Measurements from ENCODE around the gene KDM4E. TPM values are rescaled to one million over a fixed set of nuclear protein-coding genes. Genes with fewer than 3 reads are reported as not detected.
"Not testable (repeated sequence)": the region's sequence is repeated elsewhere in the genome, so short reads cannot be mapped to it uniquely, and the experiment has no call there.

Gene KDM4E
- total RNA-seq = not detected

DNA sequence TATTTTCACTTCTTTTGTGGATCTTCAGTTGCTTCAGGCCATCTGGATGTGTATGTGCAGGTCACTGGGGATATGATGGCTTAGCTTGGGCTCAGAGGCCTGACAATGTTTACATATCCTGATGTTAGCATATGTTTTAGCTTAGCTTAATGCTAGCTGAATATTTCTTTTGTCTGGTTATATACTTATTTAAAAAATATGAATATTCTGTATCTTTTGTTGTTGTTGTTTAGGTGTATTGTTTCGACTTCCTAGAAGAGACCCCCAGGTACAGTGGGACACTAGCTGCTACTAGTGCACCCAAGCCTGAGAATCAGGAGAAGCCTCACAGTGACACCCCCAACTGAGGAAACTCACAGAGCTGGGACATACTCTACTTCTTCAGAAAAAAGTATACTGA is at the start of gene KDM4E:
Gene KDM4E, plus strand, starts transcription at position 301 of the 400 bp plus-strand sequence. CDS start 300 bp downstream, outside the sequence.
- intact Hi-C loops (cut with micrococcal nuclease) = no loop called here
- Mint-ChIP-seq H3K4me1 (ENCODE audit: low read depth) (no peaks in the 10 kb centered on the region), H3K27ac (no peak within 1 kb of the TSS), H3K36me3 (no peaks in the 10 kb centered on the region), H3K4me3 (no peak within 1 kb of the TSS), H3K9me3 (no peaks in the 10 kb centered on the region), H3K27me3 (no peaks in the 10 kb centered on the region)
- POLR2A ChIA-PET = no interaction called here
- DNase-seq = no peak
- CTCF ChIA-PET = no interaction called here

DNA sequence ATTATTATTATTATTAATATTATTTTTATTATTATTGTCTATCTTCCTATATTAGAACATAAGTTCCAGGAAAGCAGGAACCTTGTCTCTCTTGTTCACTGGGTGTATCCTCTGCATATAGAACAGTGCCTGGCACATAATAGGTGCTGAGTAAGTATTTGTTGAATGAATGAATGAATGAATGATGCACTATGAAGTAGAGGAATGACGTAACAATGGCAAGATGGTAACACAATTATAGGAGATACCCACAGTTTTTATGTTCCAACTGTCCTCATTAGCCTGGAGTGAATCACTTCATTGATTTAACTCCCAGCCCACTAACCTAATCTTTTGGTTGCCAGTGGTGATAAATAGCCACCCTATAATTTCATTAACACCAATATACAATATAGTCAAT is 49.5 kb upstream of the KDM4E start:
- ChIA-PET POLR2A (no interaction called here), CTCF (interaction anchor here (0.8 to 1.4 kb wide), 3 partner anchors 16 to 178 kb away, joined by 3 read pairs; no protein-coding TSS in a partner anchor)
- intact Hi-C loops (cut with micrococcal nuclease) = no loop called here
- Mint-ChIP-seq H3K4me1 (ENCODE audit: low read depth) (peaks cover 30% of the 10 kb centered on the region), H3K27me3 (no peaks in the 10 kb centered on the region), H3K36me3 (peaks cover 12% of the 10 kb centered on the region), H3K27ac (no peak overlapping the region), H3K4me3 (no peak overlapping the region), H3K9me3 (no peaks in the 10 kb centered on the region)
- no peak for DNase-seq

DNA sequence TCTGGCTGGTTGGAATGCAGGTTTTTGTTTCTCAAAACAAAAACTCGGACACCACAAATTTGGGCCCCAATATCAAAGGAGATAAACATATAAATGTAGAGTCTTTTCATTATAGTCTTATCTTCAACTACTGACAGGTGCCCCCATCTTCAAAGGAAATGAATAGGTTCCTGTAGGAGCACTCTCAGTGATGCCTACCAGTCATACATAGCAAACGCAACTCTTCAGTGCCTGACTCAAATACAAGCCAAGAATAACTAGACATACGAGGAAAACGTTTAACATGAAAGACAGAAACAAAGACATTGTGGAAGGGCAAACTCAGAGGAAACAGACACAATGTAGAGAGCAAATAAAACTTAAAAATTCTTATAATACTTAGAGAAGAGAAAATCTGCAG is 37.7 kb upstream of the KDM4E start:
- DNase-seq = no peak
- no peaks in the 10 kb centered on the region for H3K9me3 Mint-ChIP-seq
- H3K4me1 Mint-ChIP-seq (ENCODE audit: low read depth) = no peaks in the 10 kb centered on the region
- CTCF ChIA-PET = no interaction called here
- H3K4me3 Mint-ChIP-seq = no peak overlapping the region
- peaks cover 30% of the 10 kb centered on the region for H3K27me3 Mint-ChIP-seq
- intact Hi-C loops (cut with micrococcal nuclease) = no loop called here
- H3K27ac Mint-ChIP-seq = no peak overlapping the region
- POLR2A ChIA-PET = no interaction called here
- H3K36me3 Mint-ChIP-seq = no peaks in the 10 kb centered on the region

DNA sequence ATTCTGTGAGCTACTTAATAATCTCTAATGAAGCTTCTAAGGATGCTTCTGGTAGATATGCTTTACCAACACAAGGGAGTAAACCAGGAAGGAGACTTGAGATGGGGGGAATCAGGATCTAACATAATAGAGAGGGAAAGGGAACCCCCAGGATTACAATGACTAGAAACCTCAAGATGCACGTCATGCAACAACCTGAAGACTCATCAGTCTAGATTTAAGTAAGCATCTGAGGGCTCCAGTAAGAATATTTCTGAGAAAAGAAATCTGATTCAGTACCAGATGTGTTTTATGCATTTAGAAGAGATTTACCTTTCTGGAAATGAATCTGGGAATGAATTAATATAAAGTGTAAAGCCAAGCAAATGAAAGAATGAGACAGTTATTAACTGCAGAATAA is 36.3 kb upstream of the KDM4E start:
- H3K9me3 Mint-ChIP-seq = no peaks in the 10 kb centered on the region
- ChIA-PET POLR2A (interaction anchor here (1.3 kb wide), 1 partner anchor 15 kb away, joined by 4 read pairs; the partner anchor contains the start of genes CWC15 and KDM4D), CTCF (no interaction called here)
- H3K4me3 Mint-ChIP-seq = no peak overlapping the region
- no peaks in the 10 kb centered on the region for H3K4me1 Mint-ChIP-seq (ENCODE audit: low read depth)
- peaks cover 31% of the 10 kb centered on the region for H3K27me3 Mint-ChIP-seq
- no peaks in the 10 kb centered on the region for H3K36me3 Mint-ChIP-seq
- no peak overlapping the region for H3K27ac Mint-ChIP-seq
- no peak for DNase-seq
- intact Hi-C loops (cut with micrococcal nuclease) = no loop called here

GRCh38 chr11:94993400-94993943 is 31.6 kb upstream of the KDM4E start:
- no peak overlapping the region for H3K27ac Mint-ChIP-seq
- POLR2A ChIA-PET = no interaction called here
- no peak overlapping the region for H3K4me3 Mint-ChIP-seq
- peaks cover 13% of the 10 kb centered on the region for H3K27me3 Mint-ChIP-seq
- H3K9me3 Mint-ChIP-seq = no peaks in the 10 kb centered on the region
- CTCF ChIA-PET = interaction anchor here (0.7 kb wide), 1 partner anchor 493 kb away, joined by 3 read pairs; no protein-coding TSS in a partner anchor
- no peaks in the 10 kb centered on the region for H3K36me3 Mint-ChIP-seq
- H3K4me1 Mint-ChIP-seq (ENCODE audit: low read depth) = no peaks in the 10 kb centered on the region
- no peak for DNase-seq
- intact Hi-C loops (cut with micrococcal nuclease) = no loop called here

DNA sequence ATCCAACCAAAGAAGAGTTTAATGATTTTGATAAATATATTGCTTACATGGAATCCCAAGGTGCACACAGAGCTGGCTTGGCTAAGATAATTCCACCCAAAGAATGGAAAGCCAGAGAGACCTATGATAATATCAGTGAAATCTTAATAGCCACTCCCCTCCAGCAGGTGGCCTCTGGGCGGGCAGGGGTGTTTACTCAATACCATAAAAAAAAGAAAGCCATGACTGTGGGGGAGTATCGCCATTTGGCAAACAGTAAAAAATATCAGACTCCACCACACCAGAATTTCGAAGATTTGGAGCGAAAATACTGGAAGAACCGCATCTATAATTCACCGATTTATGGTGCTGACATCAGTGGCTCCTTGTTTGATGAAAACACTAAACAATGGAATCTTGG is 27.6 kb upstream of the KDM4E start:
- no peak for DNase-seq
- POLR2A ChIA-PET = no interaction called here
- H3K9me3 Mint-ChIP-seq = no peaks in the 10 kb centered on the region
- CTCF ChIA-PET = no interaction called here
- no peak overlapping the region for H3K4me3 Mint-ChIP-seq
- peaks cover 1% of the 10 kb centered on the region for H3K27me3 Mint-ChIP-seq
- no peak overlapping the region for H3K27ac Mint-ChIP-seq
- H3K36me3 Mint-ChIP-seq = no peaks in the 10 kb centered on the region
- intact Hi-C loops (cut with micrococcal nuclease) = no loop called here
- no peaks in the 10 kb centered on the region for H3K4me1 Mint-ChIP-seq (ENCODE audit: low read depth)

DNA sequence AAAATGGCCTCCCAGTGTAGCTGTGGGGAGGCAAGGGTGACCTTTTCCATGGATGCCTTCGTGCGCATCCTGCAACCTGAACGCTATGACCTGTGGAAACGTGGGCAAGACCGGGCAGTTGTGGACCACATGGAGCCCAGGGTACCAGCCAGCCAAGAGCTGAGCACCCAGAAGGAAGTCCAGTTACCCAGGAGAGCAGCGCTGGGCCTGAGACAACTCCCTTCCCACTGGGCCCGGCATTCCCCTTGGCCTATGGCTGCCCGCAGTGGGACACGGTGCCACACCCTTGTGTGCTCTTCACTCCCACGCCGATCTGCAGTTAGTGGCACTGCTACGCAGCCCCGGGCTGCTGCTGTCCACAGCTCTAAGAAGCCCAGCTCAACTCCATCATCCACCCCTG is 26.8 kb upstream of the KDM4E start:
- Mint-ChIP-seq H3K4me1 (ENCODE audit: low read depth) (no peaks in the 10 kb centered on the region), H3K36me3 (no peaks in the 10 kb centered on the region), H3K4me3 (no peak overlapping the region), H3K9me3 (no peaks in the 10 kb centered on the region), H3K27me3 (no peaks in the 10 kb centered on the region), H3K27ac (no peak overlapping the region)
- ChIA-PET POLR2A (no interaction called here), CTCF (no interaction called here)
- intact Hi-C loops (cut with micrococcal nuclease) = loop anchor here (1.0 kb wide), 1 partner anchor 36 kb away; no protein-coding TSS in a partner anchor
- DNase-seq = no peak

- Mint-ChIP-seq H3K27me3 (no peaks in the 10 kb centered on the region), H3K27ac (no peak overlapping the region), H3K36me3 (no peaks in the 10 kb centered on the region), H3K9me3 (no peaks in the 10 kb centered on the region), H3K4me3 (no peak overlapping the region), H3K4me1 (ENCODE audit: low read depth) (no peaks in the 10 kb centered on the region)
- intact Hi-C loops (cut with micrococcal nuclease) = no loop called here
- DNase-seq = no peak
- POLR2A ChIA-PET = no interaction called here
- CTCF ChIA-PET = no interaction called here
These were observed 21.3 kb upstream of the KDM4E start for GRCh38 chr11:95003716-95004115.

DNA sequence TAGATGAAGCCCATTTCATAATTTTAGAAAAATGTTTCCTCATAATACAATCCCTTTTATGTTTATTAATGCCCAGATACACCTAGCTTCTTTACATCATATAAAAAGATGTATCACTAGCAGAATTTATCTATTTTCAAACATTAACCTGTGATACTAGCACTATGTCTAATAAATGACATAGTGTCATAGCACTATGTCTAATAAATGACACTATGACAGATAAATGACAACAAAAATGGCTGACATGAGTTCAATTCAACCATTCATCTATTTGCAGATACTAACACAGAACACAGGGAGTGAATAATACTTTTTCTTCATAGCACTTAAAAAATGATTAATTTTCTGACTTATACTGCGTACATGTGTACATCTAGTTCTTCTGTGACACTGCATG is 19.4 kb upstream of the KDM4E start:
- H3K27ac Mint-ChIP-seq = no peak overlapping the region
- H3K9me3 Mint-ChIP-seq = no peaks in the 10 kb centered on the region
- H3K4me3 Mint-ChIP-seq = no peak overlapping the region
- intact Hi-C loops (cut with micrococcal nuclease) = no loop called here
- DNase-seq = no peak
- H3K36me3 Mint-ChIP-seq = no peaks in the 10 kb centered on the region
- CTCF ChIA-PET = no interaction called here
- POLR2A ChIA-PET = no interaction called here
- no peaks in the 10 kb centered on the region for H3K4me1 Mint-ChIP-seq (ENCODE audit: low read depth)
- H3K27me3 Mint-ChIP-seq = peaks cover 3% of the 10 kb centered on the region

- H3K9me3 Mint-ChIP-seq = no peaks in the 10 kb centered on the region
- H3K4me3 Mint-ChIP-seq = no peak overlapping the region
- POLR2A ChIA-PET = no interaction called here
- H3K36me3 Mint-ChIP-seq = no peaks in the 10 kb centered on the region
- H3K4me1 Mint-ChIP-seq (ENCODE audit: low read depth) = no peaks in the 10 kb centered on the region
- intact Hi-C loops (cut with micrococcal nuclease) = no loop called here
- H3K27ac Mint-ChIP-seq = no peak overlapping the region
- peaks cover 4% of the 10 kb centered on the region for H3K27me3 Mint-ChIP-seq
- CTCF ChIA-PET = no interaction called here
- DNase-seq = no peak
These were observed 13.7 kb upstream of the KDM4E start for GRCh38 chr11:95011376-95011775.

DNA sequence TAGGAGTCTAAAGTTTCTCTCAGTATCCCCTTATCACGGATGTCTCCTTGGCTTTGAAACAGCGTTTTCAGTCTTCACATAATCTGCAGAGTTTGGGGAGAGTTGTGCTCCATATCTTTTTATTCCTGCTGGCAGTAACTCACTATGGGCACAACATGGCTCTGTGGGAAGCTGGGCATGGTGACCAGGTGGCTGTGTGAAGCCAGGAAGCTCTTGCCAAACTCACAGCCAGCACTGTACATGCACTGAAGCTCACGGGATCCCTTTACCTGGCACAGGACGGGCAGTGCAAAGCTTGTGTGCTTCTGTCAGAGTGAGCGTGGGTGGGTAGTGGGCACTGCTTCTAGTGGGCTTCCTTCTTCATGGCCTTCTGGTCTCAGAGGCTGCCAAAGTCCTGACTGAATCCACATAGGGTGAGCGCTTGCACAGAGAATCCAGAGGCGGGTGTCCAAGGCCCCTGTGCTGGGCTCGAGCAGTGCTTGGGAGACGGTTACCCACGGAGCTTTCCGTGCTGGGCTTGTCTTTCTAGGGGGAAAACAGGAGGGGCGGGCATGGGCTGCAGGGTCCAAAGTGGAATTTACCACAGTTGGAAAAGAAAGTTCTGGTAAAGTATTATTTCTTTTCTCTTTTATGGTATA is 10.8 kb upstream of the KDM4E start:
- ChIA-PET POLR2A (no interaction called here), CTCF (no interaction called here)
- Mint-ChIP-seq H3K4me3 (no peak overlapping the region), H3K27ac (no peak overlapping the region), H3K27me3 (peaks cover 2% of the 10 kb centered on the region), H3K9me3 (no peaks in the 10 kb centered on the region), H3K4me1 (ENCODE audit: low read depth) (no peaks in the 10 kb centered on the region), H3K36me3 (no peaks in the 10 kb centered on the region)
- no peak for DNase-seq
- intact Hi-C loops (cut with micrococcal nuclease) = no loop called here

DNA sequence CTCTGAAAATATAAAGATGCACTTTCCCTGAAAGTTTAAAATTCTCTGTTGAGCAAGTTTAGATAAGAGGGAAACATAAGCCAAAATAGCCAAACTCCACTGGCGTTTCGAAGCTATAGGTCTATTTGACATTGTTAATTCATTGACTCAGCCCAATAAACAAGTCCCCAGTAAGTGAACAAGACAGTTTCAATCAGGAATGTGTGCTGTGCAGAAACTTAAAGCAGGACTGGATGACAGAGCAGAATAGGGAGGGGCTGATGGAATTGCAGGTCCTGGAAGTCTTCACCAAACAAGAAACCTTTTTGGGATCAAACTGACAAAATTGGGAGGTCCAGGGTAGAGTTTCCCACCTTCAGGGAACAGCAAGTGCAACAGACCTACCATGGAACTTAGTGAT is 8.9 kb upstream of the KDM4E start:
- Mint-ChIP-seq H3K27me3 (peaks cover 2% of the 10 kb centered on the region), H3K9me3 (no peaks in the 10 kb centered on the region), H3K27ac (no peak overlapping the region), H3K4me3 (no peak overlapping the region), H3K36me3 (no peaks in the 10 kb centered on the region), H3K4me1 (ENCODE audit: low read depth) (no peaks in the 10 kb centered on the region)
- ChIA-PET CTCF (no interaction called here), POLR2A (no interaction called here)
- DNase-seq = no peak
- intact Hi-C loops (cut with micrococcal nuclease) = no loop called here

DNA sequence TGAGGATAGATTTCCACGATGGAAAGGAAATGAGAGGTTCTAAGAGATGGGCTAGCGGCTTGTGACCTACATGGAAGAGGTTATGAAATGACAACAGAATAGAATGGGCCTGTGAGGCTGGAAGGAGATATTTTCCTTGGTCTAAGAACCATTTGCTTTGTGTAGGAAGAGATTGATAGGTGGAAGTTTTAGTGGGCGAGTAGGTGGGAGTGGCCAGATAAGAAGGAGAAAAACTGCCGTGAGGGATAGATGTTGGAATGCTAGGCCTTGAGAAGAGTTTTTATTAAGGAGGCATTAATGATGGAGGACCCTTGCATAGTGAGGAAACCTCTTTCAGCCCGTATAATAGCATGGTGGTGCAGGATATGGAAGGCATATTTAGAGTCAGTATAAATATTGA is 3.6 kb upstream of the KDM4E start:
- intact Hi-C loops (cut with micrococcal nuclease); H3K27me3 Mint-ChIP-seq; H3K4me1 Mint-ChIP-seq (ENCODE audit: low read depth); H3K4me3 Mint-ChIP-seq; DNase-seq; POLR2A ChIA-PET; H3K36me3 Mint-ChIP-seq; H3K27ac Mint-ChIP-seq; H3K9me3 Mint-ChIP-seq; CTCF ChIA-PET: not testable (repeated sequence)
